Measurements from ENCODE around the gene PTPRD. TPM values are rescaled to one million over a fixed set of nuclear protein-coding genes. Genes with fewer than 3 reads are reported as not detected.

PTPRD gene
- total RNA-seq, 1 experiment from 2014 or later: 0.02 TPM

DNA sequence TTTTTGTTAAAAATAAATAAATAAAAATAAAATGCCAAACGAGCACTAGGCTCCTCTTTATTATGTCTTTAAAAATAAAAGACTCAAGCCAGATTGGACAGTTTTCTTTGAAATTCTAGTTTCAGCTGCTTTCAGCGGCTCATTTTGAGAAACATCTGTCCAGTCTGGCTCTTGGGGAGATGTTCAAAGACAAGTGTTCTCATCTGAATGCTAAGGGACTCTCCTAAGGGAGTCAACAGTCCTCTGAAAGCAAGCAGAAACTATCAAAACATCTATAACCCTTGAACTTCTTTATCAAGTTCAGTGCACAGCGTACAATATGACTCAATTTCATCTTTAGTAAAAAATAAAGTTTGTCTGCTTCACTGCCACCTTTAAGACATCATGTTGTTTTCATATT, 1927.0 kb downstream of the PTPRD start:
- no peak for TF ChIP-seq POLR2A (IDR thresholded peaks at IDR 0.05; ENCODE audit: borderline replicate concordance, extremely low read depth, insufficient read depth, insufficient read length)
- TF ChIP-seq TCF7L2 (IDR thresholded peaks at IDR 0.05; ENCODE audit: borderline replicate concordance, extremely low read depth, insufficient read depth, insufficient read length): no peak
- TF ChIP-seq, protein P1, sequence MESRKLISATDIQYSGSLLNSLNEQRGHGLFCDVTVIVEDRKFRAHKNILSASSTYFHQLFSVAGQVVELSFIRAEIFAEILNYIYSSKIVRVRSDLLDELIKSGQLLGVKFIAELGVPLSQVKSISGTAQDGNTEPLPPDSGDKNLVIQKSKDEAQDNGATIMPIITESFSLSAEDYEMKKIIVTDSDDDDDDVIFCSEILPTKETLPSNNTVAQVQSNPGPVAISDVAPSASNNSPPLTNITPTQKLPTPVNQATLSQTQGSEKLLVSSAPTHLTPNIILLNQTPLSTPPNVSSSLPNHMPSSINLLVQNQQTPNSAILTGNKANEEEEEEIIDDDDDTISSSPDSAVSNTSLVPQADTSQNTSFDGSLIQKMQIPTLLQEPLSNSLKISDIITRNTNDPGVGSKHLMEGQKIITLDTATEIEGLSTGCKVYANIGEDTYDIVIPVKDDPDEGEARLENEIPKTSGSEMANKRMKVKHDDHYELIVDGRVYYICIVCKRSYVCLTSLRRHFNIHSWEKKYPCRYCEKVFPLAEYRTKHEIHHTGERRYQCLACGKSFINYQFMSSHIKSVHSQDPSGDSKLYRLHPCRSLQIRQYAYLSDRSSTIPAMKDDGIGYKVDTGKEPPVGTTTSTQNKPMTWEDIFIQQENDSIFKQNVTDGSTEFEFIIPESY (IDR thresholded peaks at IDR 0.05; ENCODE audit: extremely low read depth, insufficient replicate concordance, low read length): no peak
- no peak for TF ChIP-seq SP1 (IDR thresholded peaks at IDR 0.05; ENCODE audit: low read depth)
- no peak for TF ChIP-seq EZH2 (IDR thresholded peaks at IDR 0.05)
- no peaks in the 10 kb centered on the region for H3K4me1 ChIP-seq (ENCODE audit: control insufficient read depth in 1 of 2, insufficient read depth in 2 of 2, low read length in 2 of 2)

DNA sequence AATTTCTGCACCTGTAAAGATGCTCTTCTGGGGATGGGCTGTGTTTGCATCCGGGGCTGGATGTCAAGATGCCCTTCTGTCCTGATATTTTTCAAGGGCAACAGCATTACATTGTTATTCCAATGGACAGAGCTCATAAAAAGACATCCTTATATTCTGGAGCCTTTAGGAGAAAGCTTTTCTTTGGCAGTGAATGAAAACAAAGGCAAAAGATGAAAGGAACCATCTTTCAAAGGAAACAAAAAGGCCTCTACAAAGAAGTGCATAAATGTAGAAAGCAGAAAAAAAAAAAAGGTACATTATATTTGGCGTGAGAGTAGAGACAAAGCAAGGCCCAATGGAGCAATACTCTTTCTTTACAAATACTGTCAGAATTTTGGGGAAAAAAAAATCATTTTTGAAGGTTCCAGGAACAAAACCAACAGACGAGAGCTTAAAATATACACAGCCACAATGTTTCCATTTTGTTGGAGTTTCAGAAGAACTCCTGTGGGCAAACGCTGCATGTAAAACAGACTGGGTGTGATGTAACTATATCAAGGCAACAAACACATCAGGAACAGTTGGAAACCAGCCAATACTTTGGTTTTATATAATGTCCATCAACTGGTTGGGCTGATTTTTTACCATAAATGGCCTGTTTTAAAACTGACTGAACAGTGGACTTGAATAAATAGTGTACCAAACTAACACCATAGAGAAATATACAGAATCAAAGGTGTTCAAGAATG, 1927.7 kb downstream of the PTPRD start:
- Histone ChIP-seq H3K4me2 (ENCODE audit: low read length) (no peak overlapping the region), H3K4me1 (ENCODE audit: control insufficient read depth in 1 of 2, insufficient read depth in 2 of 2, low read length in 2 of 2) (no peaks in the 10 kb centered on the region), H4K20me1 (ENCODE audit: insufficient read depth) (no peaks in the 10 kb centered on the region), H3K9me3 (ENCODE audit: control insufficient read depth in 1 of 2, insufficient read depth in 1 of 2, low read depth in 1 of 2, low read length in 2 of 2) (peaks cover 24 to 29% of the 10 kb centered on the region in 2 experiments; a peak in 2 of 4 replicates), H3K27ac (ENCODE audit: low read depth, low read length) (no peak overlapping the region), H3K4me3 (replicated peaks in 1 of 2; ENCODE audit: low read depth in 1 of 2, low read length in 2 of 2) (no peak overlapping the region), H3K27me3 (ENCODE audit: insufficient read depth, low read length) (no peaks in the 10 kb centered on the region), H3K9ac (ENCODE audit: low read length) (no peak overlapping the region), H3K79me2 (ENCODE audit: insufficient read depth, low read length) (no peaks in the 10 kb centered on the region), H3K36me3 (ENCODE audit: control insufficient read depth in 1 of 2, insufficient read depth in 2 of 2, low read length in 2 of 2) (no peaks in the 10 kb centered on the region), H3K9me2 (ENCODE audit: insufficient read depth) (no peaks in the 10 kb centered on the region), H2AFZ (ENCODE audit: low read depth, low read length, poor library complexity, severe bottlenecking) (no peak overlapping the region)
- ATAC-seq (no peak), DNase-seq (ENCODE audit: low read depth, low spot score) (no peak)
- TF ChIP-seq SP1 (IDR thresholded peaks at IDR 0.05; ENCODE audit: low read depth): no peak
- TF ChIP-seq ELF1 (IDR thresholded peaks at IDR 0.05; ENCODE audit: borderline replicate concordance, low read depth): no peak
- TF ChIP-seq TCF7L2 (IDR thresholded peaks at IDR 0.05; ENCODE audit: borderline replicate concordance, extremely low read depth, insufficient read depth, insufficient read length): no peak
- TF ChIP-seq CBX3 (IDR thresholded peaks at IDR 0.05; ENCODE audit: low read depth): no peak
- TF ChIP-seq, protein P2, sequence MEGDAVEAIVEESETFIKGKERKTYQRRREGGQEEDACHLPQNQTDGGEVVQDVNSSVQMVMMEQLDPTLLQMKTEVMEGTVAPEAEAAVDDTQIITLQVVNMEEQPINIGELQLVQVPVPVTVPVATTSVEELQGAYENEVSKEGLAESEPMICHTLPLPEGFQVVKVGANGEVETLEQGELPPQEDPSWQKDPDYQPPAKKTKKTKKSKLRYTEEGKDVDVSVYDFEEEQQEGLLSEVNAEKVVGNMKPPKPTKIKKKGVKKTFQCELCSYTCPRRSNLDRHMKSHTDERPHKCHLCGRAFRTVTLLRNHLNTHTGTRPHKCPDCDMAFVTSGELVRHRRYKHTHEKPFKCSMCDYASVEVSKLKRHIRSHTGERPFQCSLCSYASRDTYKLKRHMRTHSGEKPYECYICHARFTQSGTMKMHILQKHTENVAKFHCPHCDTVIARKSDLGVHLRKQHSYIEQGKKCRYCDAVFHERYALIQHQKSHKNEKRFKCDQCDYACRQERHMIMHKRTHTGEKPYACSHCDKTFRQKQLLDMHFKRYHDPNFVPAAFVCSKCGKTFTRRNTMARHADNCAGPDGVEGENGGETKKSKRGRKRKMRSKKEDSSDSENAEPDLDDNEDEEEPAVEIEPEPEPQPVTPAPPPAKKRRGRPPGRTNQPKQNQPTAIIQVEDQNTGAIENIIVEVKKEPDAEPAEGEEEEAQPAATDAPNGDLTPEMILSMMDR (IDR thresholded peaks at IDR 0.05 in 2 of 3, conservative IDR thresholded peaks at IDR 0.05 in 1 of 3; ENCODE audit: borderline replicate concordance in 1 of 3, insufficient read depth in 1 of 3, low read depth in 2 of 3, low read length in 2 of 3): no peak
- TF ChIP-seq JUND (IDR thresholded peaks at IDR 0.05): no peak
- no peak for TF ChIP-seq EGR1 (IDR thresholded peaks at IDR 0.05; ENCODE audit: low read depth)
- no peak for TF ChIP-seq EZH2phosphoT487 (IDR thresholded peaks at IDR 0.05; ENCODE audit: borderline replicate concordance)
- TF ChIP-seq, protein P3, sequence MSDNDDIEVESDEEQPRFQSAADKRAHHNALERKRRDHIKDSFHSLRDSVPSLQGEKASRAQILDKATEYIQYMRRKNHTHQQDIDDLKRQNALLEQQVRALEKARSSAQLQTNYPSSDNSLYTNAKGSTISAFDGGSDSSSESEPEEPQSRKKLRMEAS (IDR thresholded peaks at IDR 0.05): no peak
- no peak for TF ChIP-seq POLR2A (IDR thresholded peaks at IDR 0.05; ENCODE audit: borderline replicate concordance, extremely low read depth, insufficient read depth, insufficient read length)
- no peak for TF ChIP-seq RAD21 (IDR thresholded peaks at IDR 0.05; ENCODE audit: low read depth)
- intact Hi-C loops (cut with micrococcal nuclease): no loop called here
- no TSS peak for BruUV-seq (replicated peaks)
- ChIA-PET RAD21 (ENCODE audit: low non-redundant PET in 1 of 2, low total read pairs in 2 of 2, uncharacterized antibody in 2 of 2, unreplicated experiment in 2 of 2) (no interaction called here), CTCF (no interaction called here), POLR2A (no interaction called here)

More for the DNA sequence above, 1927.0 kb downstream of the PTPRD start:
- H3K27ac ChIP-seq (ENCODE audit: low read depth, low read length): no peak overlapping the region
- BruUV-seq (replicated peaks): no TSS peak
- H4K20me1 ChIP-seq (ENCODE audit: insufficient read depth): no peaks in the 10 kb centered on the region
- H3K4me3 ChIP-seq (replicated peaks in 1 of 2; ENCODE audit: low read depth in 1 of 2, low read length in 2 of 2): no peak overlapping the region
- no peaks in the 10 kb centered on the region for H3K79me2 ChIP-seq (ENCODE audit: insufficient read depth, low read length)
- POLR2A ChIA-PET: no interaction called here
- no peak overlapping the region for H2AFZ ChIP-seq (ENCODE audit: low read depth, low read length, poor library complexity, severe bottlenecking)
- H3K9me3 ChIP-seq (ENCODE audit: control insufficient read depth in 1 of 2, insufficient read depth in 1 of 2, low read depth in 1 of 2, low read length in 2 of 2): peaks cover 24 to 29% of the 10 kb centered on the region in 2 experiments; a peak in 2 of 4 replicates
- H3K9ac ChIP-seq (ENCODE audit: low read length): no peak overlapping the region
- intact Hi-C loops (cut with micrococcal nuclease): no loop called here
- no peak overlapping the region for H3K4me2 ChIP-seq (ENCODE audit: low read length)
- CTCF ChIA-PET: no interaction called here
- no peaks in the 10 kb centered on the region for H3K9me2 ChIP-seq (ENCODE audit: insufficient read depth)
- no peaks in the 10 kb centered on the region for H3K36me3 ChIP-seq (ENCODE audit: control insufficient read depth in 1 of 2, insufficient read depth in 2 of 2, low read length in 2 of 2)
- ATAC-seq (no peak), DNase-seq (ENCODE audit: low read depth, low spot score) (no peak)
- H3K27me3 ChIP-seq (ENCODE audit: insufficient read depth, low read length): no peaks in the 10 kb centered on the region
- RAD21 ChIA-PET (ENCODE audit: low non-redundant PET in 1 of 2, low total read pairs in 2 of 2, uncharacterized antibody in 2 of 2, unreplicated experiment in 2 of 2): no interaction called here
